Measurements from ENCODE around the gene TGFB1. TPM values are rescaled to one million over a fixed set of nuclear protein-coding genes. Genes with fewer than 3 reads are reported as not detected.
A peak's percentile ranks its signal among the peaks of the same experiment; 100 is the strongest.

The TGFB1 gene
- total RNA-seq, 1 experiment from 2014 or later: 102 TPM

DNA sequence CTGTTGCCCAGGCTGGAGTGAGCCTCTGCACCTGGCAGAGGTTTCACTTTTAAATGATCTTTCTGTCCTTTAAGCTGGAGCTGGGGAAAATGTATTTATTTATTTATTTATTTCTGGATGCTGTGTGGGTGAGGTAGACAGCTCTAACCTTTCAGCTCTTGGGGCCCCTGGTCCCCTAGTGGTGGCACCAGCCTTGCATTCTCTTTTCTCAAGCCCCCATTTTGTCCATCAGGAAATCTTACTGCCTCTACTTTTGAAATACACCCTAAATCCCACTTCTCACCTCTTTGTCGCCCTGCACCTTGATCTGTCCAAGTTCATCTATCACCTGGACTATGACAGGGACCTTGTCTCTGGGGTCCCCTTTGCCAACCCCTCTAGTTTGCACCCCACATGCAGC is 12.4 kb upstream of the TGFB1 start:
- DNase-seq (ENCODE audit: low spot score): no peak
- Histone ChIP-seq H3K4me1 (ENCODE audit: insufficient read depth, low read length, poor library complexity, severe bottlenecking) (peaks cover 6% of the 10 kb centered on the region), H3K4me3 (ENCODE audit: low read depth, low read length, poor library complexity, severe bottlenecking) (no peak overlapping the region), H3K36me3 (ENCODE audit: insufficient read depth, low read length, poor library complexity, severe bottlenecking) (no peaks in the 10 kb centered on the region), H3K27ac (ENCODE audit: low read depth, low read length, poor library complexity, severe bottlenecking) (no peak overlapping the region), H3K27me3 (replicated peaks; ENCODE audit: insufficient read depth, low read depth, low read length, poor library complexity) (no peaks in the 10 kb centered on the region), H3K9me3 (ENCODE audit: low read depth, low read length, poor library complexity, severe bottlenecking) (no peaks in the 10 kb centered on the region)
- BruUV-seq (replicated peaks): no TSS peak
- ChIA-PET POLR2A (ENCODE audit: low non-redundant PET) (no interaction called here), CTCF (no interaction called here)
- intact Hi-C loops (cut with micrococcal nuclease; ENCODE audit: unreplicated experiment): no loop called here
- TF ChIP-seq, protein P1, sequence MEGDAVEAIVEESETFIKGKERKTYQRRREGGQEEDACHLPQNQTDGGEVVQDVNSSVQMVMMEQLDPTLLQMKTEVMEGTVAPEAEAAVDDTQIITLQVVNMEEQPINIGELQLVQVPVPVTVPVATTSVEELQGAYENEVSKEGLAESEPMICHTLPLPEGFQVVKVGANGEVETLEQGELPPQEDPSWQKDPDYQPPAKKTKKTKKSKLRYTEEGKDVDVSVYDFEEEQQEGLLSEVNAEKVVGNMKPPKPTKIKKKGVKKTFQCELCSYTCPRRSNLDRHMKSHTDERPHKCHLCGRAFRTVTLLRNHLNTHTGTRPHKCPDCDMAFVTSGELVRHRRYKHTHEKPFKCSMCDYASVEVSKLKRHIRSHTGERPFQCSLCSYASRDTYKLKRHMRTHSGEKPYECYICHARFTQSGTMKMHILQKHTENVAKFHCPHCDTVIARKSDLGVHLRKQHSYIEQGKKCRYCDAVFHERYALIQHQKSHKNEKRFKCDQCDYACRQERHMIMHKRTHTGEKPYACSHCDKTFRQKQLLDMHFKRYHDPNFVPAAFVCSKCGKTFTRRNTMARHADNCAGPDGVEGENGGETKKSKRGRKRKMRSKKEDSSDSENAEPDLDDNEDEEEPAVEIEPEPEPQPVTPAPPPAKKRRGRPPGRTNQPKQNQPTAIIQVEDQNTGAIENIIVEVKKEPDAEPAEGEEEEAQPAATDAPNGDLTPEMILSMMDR (conservative IDR thresholded peaks at IDR 0.05; ENCODE audit: low read depth, low read length): peak; percentile 31; the same call in 1 of the 2 replicates
- TF ChIP-seq EZH2 (IDR thresholded peaks at IDR 0.05; ENCODE audit: borderline replicate concordance, low read depth, low read length, poor library complexity, severe bottlenecking): no peak

DNA sequence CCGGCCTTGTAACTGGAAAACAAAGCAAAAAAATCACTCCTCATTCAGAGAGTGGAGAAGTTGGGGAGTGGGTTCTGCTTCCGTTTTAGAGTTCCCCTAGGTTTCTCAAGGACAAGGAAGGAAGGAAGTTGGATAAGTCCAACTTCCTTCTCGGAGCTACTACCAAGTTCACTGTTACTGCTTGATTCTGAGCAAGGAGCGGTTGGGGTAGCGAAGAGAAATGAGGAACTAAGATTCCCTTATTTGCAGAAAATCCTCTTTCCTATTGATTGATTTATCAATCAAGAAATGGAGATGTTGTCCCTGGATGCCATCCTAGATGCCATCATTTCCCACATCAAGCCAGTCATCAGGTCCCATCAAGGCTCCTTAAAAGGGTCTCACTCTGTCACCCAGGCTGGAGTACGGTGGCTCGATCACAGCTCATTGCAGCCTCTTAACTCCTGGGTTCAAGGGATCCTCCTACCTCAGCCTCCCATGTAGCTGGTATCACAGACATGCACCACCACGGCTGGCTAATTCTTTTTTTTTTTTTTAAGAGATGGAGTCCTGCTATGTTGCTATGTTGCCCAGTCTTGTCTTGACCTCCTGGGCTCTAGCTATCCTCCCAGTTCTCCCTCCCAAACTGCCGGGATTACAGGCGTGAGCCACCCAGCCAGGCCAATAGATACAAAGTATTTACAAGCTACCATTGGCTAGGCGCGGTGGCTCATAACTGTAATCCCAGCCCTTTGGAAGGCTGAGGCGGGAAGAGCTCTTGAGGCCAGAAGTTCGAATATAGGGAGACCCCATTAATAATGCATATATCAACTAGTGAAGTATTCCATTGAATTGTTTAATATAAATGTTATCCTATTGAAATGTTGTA is 11.0 kb upstream of the TGFB1 start:
- ChIA-PET CTCF (no interaction called here), POLR2A (ENCODE audit: low non-redundant PET) (interaction anchor here (0.6 to 0.9 kb wide), 2 partner anchors 8 to 572 kb away, joined by 3 to 4 read pairs; no protein-coding TSS in a partner anchor)

DNA sequence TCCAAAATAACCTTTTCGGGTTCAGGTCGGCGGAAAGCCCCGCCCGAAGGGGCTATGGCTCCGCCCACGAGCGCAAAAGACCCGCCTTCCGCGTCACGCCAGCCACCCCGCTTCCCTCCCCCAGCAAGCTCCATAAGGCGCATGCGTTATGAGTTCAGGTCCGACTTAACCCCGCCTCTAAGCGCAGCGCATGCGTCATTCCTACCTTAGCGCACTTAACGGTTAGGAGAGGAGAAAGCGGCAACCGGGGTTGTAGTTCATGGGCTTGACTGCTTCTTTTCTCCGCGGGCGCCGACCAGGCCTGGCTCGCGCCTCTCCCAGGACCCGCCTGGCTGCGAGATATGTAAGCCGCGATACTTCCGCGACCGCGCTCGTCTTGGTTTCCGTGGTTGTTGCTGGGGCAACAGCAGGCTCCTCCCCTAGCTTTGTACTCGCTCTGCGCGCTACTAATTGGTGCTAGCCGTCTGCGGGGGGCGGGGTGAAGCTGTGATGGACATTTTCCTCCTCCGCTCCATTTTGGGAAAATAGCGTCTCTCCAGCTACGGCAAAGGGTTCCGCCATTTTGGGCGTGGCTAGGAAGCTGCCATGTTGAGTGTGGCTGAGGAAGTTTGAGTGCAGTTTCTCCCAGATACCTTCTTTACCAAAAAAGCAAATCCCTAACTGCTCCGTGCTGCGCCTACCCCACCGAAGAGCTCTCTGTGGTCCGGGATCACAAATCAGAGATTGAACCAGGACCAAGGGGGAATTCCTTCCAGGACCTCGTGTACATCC is 10.2 kb upstream of the TGFB1 start, which contains the start of gene B9D2:
B9D2 (minus strand) TSS at position 397 of the 771 bp plus-strand sequence. CDS start 630 bp downstream, outside the sequence.
- Histone ChIP-seq H3K36me3 (ENCODE audit: insufficient read depth, low read length, poor library complexity, severe bottlenecking) (no peaks in the 10 kb centered on the region), H3K27ac (ENCODE audit: low read depth, low read length, poor library complexity, severe bottlenecking) (peak within 1 kb of the TSS; percentile 100), H3K27me3 (replicated peaks; ENCODE audit: insufficient read depth, low read depth, low read length, poor library complexity) (no peaks in the 10 kb centered on the region), H3K9me3 (ENCODE audit: low read depth, low read length, poor library complexity, severe bottlenecking) (no peaks in the 10 kb centered on the region), H3K4me1 (ENCODE audit: insufficient read depth, low read length, poor library complexity, severe bottlenecking) (peaks cover 6% of the 10 kb centered on the region), H3K4me3 (ENCODE audit: low read depth, low read length, poor library complexity, severe bottlenecking) (peak within 1 kb of the TSS; percentile 79)
- ChIA-PET CTCF (no interaction called here), POLR2A (ENCODE audit: low non-redundant PET) (interaction anchor here (0.6 to 0.9 kb wide), 4 partner anchors 9 to 571 kb away, joined by 3 to 10 read pairs (median 4); no protein-coding TSS in a partner anchor)
- intact Hi-C loops (cut with micrococcal nuclease; ENCODE audit: unreplicated experiment): no loop called here
- TSS peak; percentile 81 for BruUV-seq (replicated peaks)
- DNase-seq (ENCODE audit: low spot score): peak; percentile 99
- TF ChIP-seq, protein P1 (conservative IDR thresholded peaks at IDR 0.05; ENCODE audit: low read depth, low read length): no peak
- TF ChIP-seq EZH2 (IDR thresholded peaks at IDR 0.05; ENCODE audit: borderline replicate concordance, low read depth, low read length, poor library complexity, severe bottlenecking): no peak

More for the DNA sequence above, 11.0 kb upstream of the TGFB1 start:
- Histone ChIP-seq H3K4me1 (ENCODE audit: insufficient read depth, low read length, poor library complexity, severe bottlenecking) (peaks cover 6% of the 10 kb centered on the region), H3K4me3 (ENCODE audit: low read depth, low read length, poor library complexity, severe bottlenecking) (peak overlapping the region; percentile 79), H3K27ac (ENCODE audit: low read depth, low read length, poor library complexity, severe bottlenecking) (peak overlapping the region; percentile 100), H3K9me3 (ENCODE audit: low read depth, low read length, poor library complexity, severe bottlenecking) (no peaks in the 10 kb centered on the region), H3K36me3 (ENCODE audit: insufficient read depth, low read length, poor library complexity, severe bottlenecking) (no peaks in the 10 kb centered on the region), H3K27me3 (replicated peaks; ENCODE audit: insufficient read depth, low read depth, low read length, poor library complexity) (no peaks in the 10 kb centered on the region)
- TF ChIP-seq, protein P1 (conservative IDR thresholded peaks at IDR 0.05; ENCODE audit: low read depth, low read length): no peak
- no peak for TF ChIP-seq EZH2 (IDR thresholded peaks at IDR 0.05; ENCODE audit: borderline replicate concordance, low read depth, low read length, poor library complexity, severe bottlenecking)
- no peak for DNase-seq (ENCODE audit: low spot score)
- no TSS peak for BruUV-seq (replicated peaks)
- intact Hi-C loops (cut with micrococcal nuclease; ENCODE audit: unreplicated experiment): no loop called here
